HG03571 (cell line): ENCODE data around the gene RPS27L.
"Not testable (repeated sequence)": the region's sequence is repeated elsewhere in the genome, so short reads cannot be mapped to it uniquely, and the experiment has no call there.

ENCODE experiments used
- ATAC-seq: cut with Tn5 transposase; IDR thresholded peaks from one replicate; pipeline ENCODE4 v1.9.1; 2021; ENCODE audit not compliant: unreplicated experiment

Gene RPS27L

GRCh38 chr15:63099581-63099980 lies 57.7 kb downstream of the RPS27L start:
- ATAC-seq, result not testable (repeated sequence)

DNA sequence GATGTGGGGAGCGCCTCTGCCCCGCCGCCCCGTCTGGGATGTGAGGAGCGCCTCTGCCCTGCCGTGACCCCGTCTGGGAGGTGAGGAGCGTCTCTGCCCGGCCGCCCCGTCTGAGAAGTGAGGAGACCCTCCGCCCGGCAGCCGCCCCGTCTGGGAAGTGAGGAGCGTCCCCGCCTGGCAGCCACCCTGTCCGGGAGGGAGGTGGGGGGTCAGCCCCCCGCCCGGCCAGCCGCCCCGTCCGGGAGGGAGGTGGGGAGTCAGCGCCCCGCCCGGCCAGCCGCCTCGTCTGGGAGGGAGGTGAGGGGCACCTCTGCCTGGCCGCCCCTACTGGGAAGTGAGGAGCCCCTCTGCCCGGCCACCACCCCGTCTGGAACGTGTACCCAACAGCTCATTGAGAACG lies 58.4 kb downstream of the RPS27L start:
- not testable (repeated sequence) for ATAC-seq
